ENCODE data around the gene DOCK11. TPM values are rescaled to one million over a fixed set of nuclear protein-coding genes. Genes with fewer than 3 reads are reported as not detected.

DOCK11 gene
- polyA plus RNA-seq, 1 of the 3 experiments (the other 2 are of a cell fraction) = 34.8 TPM

- TF ChIP-seq POLR2AphosphoS5 (IDR thresholded peaks at IDR 0.05; ENCODE audit: low read depth, low read length) (peak; percentile 14; the same call in 1 of the 2 replicates), RXRA (IDR thresholded peaks at IDR 0.05; ENCODE audit: borderline replicate concordance, low read depth) (no peak), IRF3 (IDR thresholded peaks at IDR 0.05; ENCODE audit: low read depth, low read length) (no peak), EP300 (IDR thresholded peaks at IDR 0.05; ENCODE audit: borderline replicate concordance in 1 of 2, low read depth in 1 of 2, low read length in 1 of 2) (peak in 1 of 2 experiments; percentile 23; a peak in 1 of 4 replicates), JUND (IDR thresholded peaks at IDR 0.05) (peak; percentile 30; the same call in 1 of the 2 replicates), CTCF (IDR thresholded peaks at IDR 0.05) (no peak), FOSL2 (IDR thresholded peaks at IDR 0.05; ENCODE audit: borderline replicate concordance, low read depth) (peak; percentile 60; the same call in 1 of the 2 replicates), PBX3 (IDR thresholded peaks at IDR 0.05) (peak; percentile 31; the same call in 1 of the 2 replicates), TCF12 (IDR thresholded peaks at IDR 0.05) (peak; percentile 51; the same call in 1 of the 2 replicates)
- Histone ChIP-seq H3K4me3 (ENCODE audit: low read depth in 2 of 2, low read length in 1 of 2) (no peak overlapping the region), H3K9me2 (no peaks in the 10 kb centered on the region), H3F3A (replicated peaks; ENCODE audit: insufficient read depth) (peaks cover 11% of the 10 kb centered on the region), H3K4me2 (no peak overlapping the region), H4K20me1 (ENCODE audit: insufficient read depth) (no peaks in the 10 kb centered on the region), H3K4me1 (ENCODE audit: control insufficient read depth in 1 of 2, insufficient read depth in 2 of 2, low read depth in 1 of 2, low read length in 1 of 2) (0 out of 4 replicates have a peak, but pooled peaks cover 0 to 4% of the 10 kb centered on the region in 2 experiments), H3K79me2 (ENCODE audit: insufficient read depth) (no peaks in the 10 kb centered on the region), H3K36me3 (replicated peaks in 1 of 2; ENCODE audit: control insufficient read depth in 1 of 2, insufficient read depth in 2 of 2, low read length in 1 of 2) (peaks cover 4 to 5% of the 10 kb centered on the region in 2 experiments), H3K9ac (no peak overlapping the region), H3K9me3 (no peaks in the 10 kb centered on the region), H3K27me3 (ENCODE audit: insufficient read depth) (no peaks in the 10 kb centered on the region), H3K27ac (ENCODE audit: low read depth in 2 of 2, low read length in 1 of 2) (peak overlapping the region; percentile 40 to 61; a peak in 3 of 4 replicates), H2AFZ (ENCODE audit: low read depth) (no peak overlapping the region)
- no peak for DNase-seq
- WGBS (ENCODE audit: low lambda C conversion rate) = 14% methylated on average over 2 of the region's 2 CpGs
- ChIA-PET CTCF (no interaction called here), POLR2A (no interaction called here)
Measured at GRCh38 chrX:118550792-118551191, 55.2 kb downstream of the DOCK11 start.

GRCh38 chrX:118551426-118551825, 55.8 kb downstream of the DOCK11 start:
- CTCF ChIA-PET = interaction anchor here (1.0 to 1.3 kb wide), 2 partner anchors 51 to 256 kb away, joined by 3 to 4 read pairs; no protein-coding TSS in a partner anchor
- peak overlapping the region; percentile 40 to 70; a peak in 3 of 4 replicates for H3K27ac ChIP-seq (ENCODE audit: low read depth in 2 of 2, low read length in 1 of 2)
- H3K4me3 ChIP-seq (ENCODE audit: low read depth in 2 of 2, low read length in 1 of 2) = no peak overlapping the region
- H3F3A ChIP-seq (replicated peaks; ENCODE audit: insufficient read depth) = peaks cover 11% of the 10 kb centered on the region
- no peaks in the 10 kb centered on the region for H3K9me3 ChIP-seq
- H3K27me3 ChIP-seq (ENCODE audit: insufficient read depth) = no peaks in the 10 kb centered on the region
- no peak overlapping the region for H3K4me2 ChIP-seq
- POLR2A ChIA-PET = no interaction called here
- no peak overlapping the region for H2AFZ ChIP-seq (ENCODE audit: low read depth)
- no peak overlapping the region for H3K9ac ChIP-seq
- H3K9me2 ChIP-seq = no peaks in the 10 kb centered on the region
- DNase-seq = no peak
- H3K79me2 ChIP-seq (ENCODE audit: insufficient read depth) = no peaks in the 10 kb centered on the region
- H3K4me1 ChIP-seq (ENCODE audit: control insufficient read depth in 1 of 2, insufficient read depth in 2 of 2, low read depth in 1 of 2, low read length in 1 of 2) = 0 out of 4 replicates have a peak, but pooled peaks cover 0 to 4% of the 10 kb centered on the region in 2 experiments
- H3K36me3 ChIP-seq (replicated peaks in 1 of 2; ENCODE audit: control insufficient read depth in 1 of 2, insufficient read depth in 2 of 2, low read length in 1 of 2) = peaks cover 4 to 5% of the 10 kb centered on the region in 2 experiments
- TF ChIP-seq RAD21 (IDR thresholded peaks at IDR 0.05; ENCODE audit: low read length) = no peak
- no peak for TF ChIP-seq GABPA (IDR thresholded peaks at IDR 0.05; ENCODE audit: low read depth)
- TF ChIP-seq CTCF (IDR thresholded peaks at IDR 0.05) = no peak
- TF ChIP-seq NFIC (IDR thresholded peaks at IDR 0.05; ENCODE audit: borderline replicate concordance) = no peak
- 40% methylated on average over 6 of the region's 6 CpGs for WGBS (ENCODE audit: low lambda C conversion rate)
- H4K20me1 ChIP-seq (ENCODE audit: insufficient read depth) = no peaks in the 10 kb centered on the region
